CD4-positive, alpha-beta memory T cell (primary cell): ENCODE measurements around the gene SLCO3A1. TPM values are rescaled to one million over a fixed set of nuclear protein-coding genes. Genes with fewer than 3 reads are reported as not detected.
A peak's percentile ranks its signal among the peaks of the same experiment; 100 is the strongest.

Source experiments
- CTCF ChIA-PET: fragments of 350-600 bp; sonication (Branson Sonifier 250); formaldehyde crosslinking; loops from one replicate; lab custom pipeline; 2021; ENCODE audit warnings: inconsistent platforms; ENCODE audit not compliant: partially characterized antibody; lab: Charles Lee
- POLR2A ChIA-PET: fragments of 350-600 bp; sonication (Branson Sonifier 250); formaldehyde crosslinking; loops from one replicate; lab custom pipeline; 2021; ENCODE audit not compliant: partially characterized antibody; lab: Charles Lee
- DNase-seq, 5 donors: peaks; one replicate each; pipeline versions ENCODE4 v3.0.0 to v3.0.0-alpha.2; 2020 to 2022; ENCODE audit warnings: mixed read lengths in 1 of 5
- H3K27ac ChIP-seq: one replicate; pipeline ENCODE4 v1.7.0; 2013; ENCODE audit warnings: low read depth, low read length
- H3K27me3 ChIP-seq: 2 replicates; pipeline ENCODE4 v1.7.0; 2013; ENCODE audit warnings: mild to moderate bottlenecking, low read length, moderate library complexity; ENCODE audit not compliant: insufficient read depth
- H3K36me3 ChIP-seq: 2 replicates; pipeline ENCODE4 v1.7.0; 2013; ENCODE audit warnings: mild to moderate bottlenecking, low read length, moderate library complexity; ENCODE audit not compliant: insufficient read depth
- H3K4me1 ChIP-seq: 2 replicates; pipeline ENCODE4 v1.7.0; 2013; ENCODE audit warnings: mild to moderate bottlenecking, low read length, moderate library complexity; ENCODE audit not compliant: insufficient read depth
- H3K4me3 ChIP-seq, 2 donors: one replicate each; pipeline ENCODE4 v1.7.0; 2013; ENCODE audit warnings: low read length in 2 of 2, mild to moderate bottlenecking in 1 of 2
- H3K9me3 ChIP-seq, 2 donors: one replicate each; pipeline ENCODE4 v1.7.0; 2013; ENCODE audit warnings: low read length in 2 of 2, control low read depth in 1 of 2; ENCODE audit not compliant: control insufficient read depth in 1 of 2
- H3K27ac Mint-ChIP-seq, 7 donors: one replicate each; pipeline ENCODE4 v1.8.0; 2020 to 2021; ENCODE audit warnings: mixed read lengths in 7 of 7, mild to moderate bottlenecking in 6 of 7, inconsistent platforms in 3 of 7, moderate library complexity in 3 of 7
- H3K27me3 Mint-ChIP-seq, 2 donors: one replicate each; pipeline ENCODE4 v1.8.0; 2020 to 2021; ENCODE audit warnings: mixed read lengths in 2 of 2
- H3K36me3 Mint-ChIP-seq, 2 donors: one replicate each; pipeline ENCODE4 v1.8.0; 2020 to 2021; ENCODE audit warnings: mixed read lengths in 2 of 2, inconsistent platforms in 1 of 2, mild to moderate bottlenecking in 1 of 2
- H3K4me1 Mint-ChIP-seq, 4 donors: one replicate each; pipeline ENCODE4 v1.8.0; 2020 to 2021; ENCODE audit warnings: mixed read lengths in 4 of 4, mild to moderate bottlenecking in 1 of 4
- H3K4me3 Mint-ChIP-seq, 8 donors: one replicate each; pipeline ENCODE4 v1.8.0; 2020 to 2021; ENCODE audit warnings: mixed read lengths in 8 of 8, mild to moderate bottlenecking in 7 of 8, moderate library complexity in 6 of 8, inconsistent platforms in 3 of 8
- H3K9me3 Mint-ChIP-seq, 8 donors: one replicate each; pipeline ENCODE4 v1.8.0; 2020 to 2021; ENCODE audit warnings: mixed read lengths in 8 of 8, mild to moderate bottlenecking in 5 of 8, inconsistent platforms in 3 of 8, moderate library complexity in 1 of 8
- intact Hi-C: fragments of 100-400 bp; cut with micrococcal nuclease; formaldehyde crosslinking; loops from one replicate; pipeline ENCODE4 v1.15.1; 2023
- polyA plus RNA-seq, 2 donors: library from polyadenylated mRNA; unstranded; fragments of 300-500 nt; fragmentation: Illumina TruSeq; gene quantifications; one replicate each; pipeline ENCODE4 v1.2.3, GENCODE V29; 2021
- total RNA-seq, 2 experiments: library from RNA; stranded (reverse); gene quantifications; one replicate each; pipeline ENCODE4 v1.2.3, GENCODE V29; 2021

The SLCO3A1 gene
- total and polyA plus RNA-seq, 4 experiments from 2014 or later, result 30.9 to 61.3 (median 31.9) TPM

- POLR2A ChIA-PET, result no interaction called here
- intact Hi-C loops, result no loop called here
- Mint-ChIP-seq H3K36me3 (peaks cover 3 to 25% of the 10 kb centered on the region in 2 donors), H3K9me3 (peaks cover 0 to 2% (median 0%) of the 10 kb centered on the region in 8 donors), H3K4me1 (peaks cover 36 to 80% (median 45%) of the 10 kb centered on the region in 4 donors), H3K27ac (peak overlapping the region in 3 of 7 donors; percentile 20 to 69 (median 62)), H3K27me3 (no peaks in the 10 kb centered on the region), H3K4me3 (no peak overlapping the region)
- DNase-seq, result no peak
- peaks cover 5% of the 10 kb centered on the region for H3K4me1 ChIP-seq
- no peak overlapping the region for H3K27ac ChIP-seq
- no peaks in the 10 kb centered on the region for H3K27me3 ChIP-seq
- H3K9me3 ChIP-seq, result no peaks in the 10 kb centered on the region
- H3K4me3 ChIP-seq, result no peak overlapping the region
- CTCF ChIA-PET, result interaction anchor here (0.8 kb wide), 1 partner anchor 115 kb away, joined by 3 read pairs; no protein-coding TSS in a partner anchor
- no peaks in the 10 kb centered on the region for H3K36me3 ChIP-seq
Measured at GRCh38 chr15:91965501-91966193, 112.1 kb downstream of the SLCO3A1 start.

GRCh38 chr15:91966194-91966552 is 112.7 kb downstream of the SLCO3A1 start:
- peaks cover 5% of the 10 kb centered on the region for H3K4me1 ChIP-seq
- no peak overlapping the region for H3K4me3 Mint-ChIP-seq
- H3K27ac Mint-ChIP-seq, result peak overlapping the region in 2 of 7 donors; percentile 62 to 69
- no peaks in the 10 kb centered on the region for H3K9me3 ChIP-seq
- H3K36me3 Mint-ChIP-seq, result peaks cover 3 to 23% of the 10 kb centered on the region in 2 donors
- POLR2A ChIA-PET, result no interaction called here
- H3K27ac ChIP-seq, result no peak overlapping the region
- H3K9me3 Mint-ChIP-seq, result peaks cover 0 to 2% (median 0%) of the 10 kb centered on the region in 8 donors
- H3K36me3 ChIP-seq, result no peaks in the 10 kb centered on the region
- no peaks in the 10 kb centered on the region for H3K27me3 Mint-ChIP-seq
- intact Hi-C loops, result no loop called here
- no peak for DNase-seq
- H3K4me3 ChIP-seq, result no peak overlapping the region
- CTCF ChIA-PET, result interaction anchor here (0.8 kb wide), 1 partner anchor 116 kb away, joined by 3 read pairs; no protein-coding TSS in a partner anchor
- H3K27me3 ChIP-seq, result no peaks in the 10 kb centered on the region
- peaks cover 35 to 81% (median 45%) of the 10 kb centered on the region in 4 donors for H3K4me1 Mint-ChIP-seq

- POLR2A ChIA-PET, result no interaction called here
- CTCF ChIA-PET, result interaction anchor here (1.0 kb wide), 1 partner anchor 14 kb away, joined by 4 read pairs; no protein-coding TSS in a partner anchor
- Histone ChIP-seq H3K27me3 (no peaks in the 10 kb centered on the region), H3K4me3 (no peak overlapping the region), H3K36me3 (no peaks in the 10 kb centered on the region), H3K9me3 (no peaks in the 10 kb centered on the region), H3K4me1 (peaks cover 5% of the 10 kb centered on the region), H3K27ac (no peak overlapping the region)
- Mint-ChIP-seq H3K27me3 (no peaks in the 10 kb centered on the region), H3K36me3 (peaks cover 5 to 11% of the 10 kb centered on the region in 2 donors), H3K9me3 (peaks cover 0 to 4% (median 0%) of the 10 kb centered on the region in 8 donors), H3K27ac (peak overlapping the region in 1 of 7 donors; percentile 50), H3K4me1 (peaks cover 28 to 80% (median 44%) of the 10 kb centered on the region in 4 donors), H3K4me3 (peak overlapping the region in 1 of 8 donors; percentile 6)
- no peak for DNase-seq
- intact Hi-C loops, result no loop called here
Measured at GRCh38 chr15:91967935-91968606, 114.6 kb downstream of the SLCO3A1 start.

- peaks cover 31 to 81% (median 46%) of the 10 kb centered on the region in 4 donors for H3K4me1 Mint-ChIP-seq
Measured at GRCh38 chr15:91968610-91969009, 115.1 kb downstream of the SLCO3A1 start.

GRCh38 chr15:91970142-91970541 is 116.6 kb downstream of the SLCO3A1 start:
- no peak for DNase-seq
- no peaks in the 10 kb centered on the region for H3K27me3 Mint-ChIP-seq
- peaks cover 0 to 2% (median 0%) of the 10 kb centered on the region in 8 donors for H3K9me3 Mint-ChIP-seq
- Histone ChIP-seq H3K36me3 (no peaks in the 10 kb centered on the region), H3K4me1 (peaks cover 5% of the 10 kb centered on the region), H3K27me3 (no peaks in the 10 kb centered on the region), H3K27ac (no peak overlapping the region), H3K9me3 (no peaks in the 10 kb centered on the region), H3K4me3 (no peak overlapping the region)
- ChIA-PET CTCF (interaction anchor here (1.1 kb wide), 1 partner anchor 121 kb away, joined by 3 read pairs; no protein-coding TSS in a partner anchor), POLR2A (no interaction called here)
- intact Hi-C loops, result no loop called here
- H3K4me1 Mint-ChIP-seq, result peaks cover 25 to 81% (median 39%) of the 10 kb centered on the region in 4 donors
- no peak overlapping the region for H3K27ac Mint-ChIP-seq
- H3K4me3 Mint-ChIP-seq, result no peak overlapping the region
- peaks cover 0 to 2% of the 10 kb centered on the region in 2 donors for H3K36me3 Mint-ChIP-seq

More at GRCh38 chr15:91968610-91969009, 115.1 kb downstream of the SLCO3A1 start:
- DNase-seq, result no peak
- ChIA-PET CTCF (interaction anchor here (1.0 kb wide), 1 partner anchor 13 kb away, joined by 4 read pairs; no protein-coding TSS in a partner anchor), POLR2A (no interaction called here)
- H3K27ac ChIP-seq, result no peak overlapping the region
- Mint-ChIP-seq H3K27ac (no peak overlapping the region), H3K36me3 (peaks cover 2 to 8% of the 10 kb centered on the region in 2 donors), H3K4me3 (no peak overlapping the region), H3K9me3 (peaks cover 0 to 2% (median 0%) of the 10 kb centered on the region in 8 donors), H3K27me3 (no peaks in the 10 kb centered on the region)
- intact Hi-C loops, result no loop called here
- no peaks in the 10 kb centered on the region for H3K9me3 ChIP-seq
- peaks cover 5% of the 10 kb centered on the region for H3K4me1 ChIP-seq
- no peak overlapping the region for H3K4me3 ChIP-seq
- no peaks in the 10 kb centered on the region for H3K36me3 ChIP-seq
- H3K27me3 ChIP-seq, result no peaks in the 10 kb centered on the region

- Mint-ChIP-seq H3K27ac (peak overlapping the region in 1 of 7 donors; percentile 23), H3K4me3 (no peak overlapping the region), H3K36me3 (peaks cover 0 to 2% of the 10 kb centered on the region in 2 donors), H3K27me3 (no peaks in the 10 kb centered on the region), H3K4me1 (peaks cover 23 to 69% (median 32%) of the 10 kb centered on the region in 4 donors), H3K9me3 (peaks cover 0 to 16% (median 0%) of the 10 kb centered on the region in 8 donors)
- no peak for DNase-seq
- H3K4me1 ChIP-seq, result no peaks in the 10 kb centered on the region
- no peaks in the 10 kb centered on the region for H3K9me3 ChIP-seq
- H3K36me3 ChIP-seq, result no peaks in the 10 kb centered on the region
- intact Hi-C loops, result no loop called here
- no peaks in the 10 kb centered on the region for H3K27me3 ChIP-seq
- CTCF ChIA-PET, result no interaction called here
- H3K4me3 ChIP-seq, result no peak overlapping the region
- H3K27ac ChIP-seq, result no peak overlapping the region
- POLR2A ChIA-PET, result no interaction called here
Measured at GRCh38 chr15:91973481-91973880, 120.0 kb downstream of the SLCO3A1 start.

- no peak overlapping the region for H3K4me3 Mint-ChIP-seq
Measured at GRCh38 chr15:91974321-91974720, 120.8 kb downstream of the SLCO3A1 start.

More at GRCh38 chr15:91974321-91974720, 120.8 kb downstream of the SLCO3A1 start:
- intact Hi-C loops, result no loop called here
- Mint-ChIP-seq H3K36me3 (peaks cover 0 to 2% of the 10 kb centered on the region in 2 donors), H3K9me3 (peaks cover 0 to 16% (median 0%) of the 10 kb centered on the region in 8 donors), H3K27ac (peak overlapping the region in 4 of 7 donors; percentile 23 to 70 (median 46)), H3K27me3 (no peaks in the 10 kb centered on the region), H3K4me1 (peaks cover 22 to 69% (median 32%) of the 10 kb centered on the region in 4 donors)
- Histone ChIP-seq H3K4me3 (no peak overlapping the region), H3K36me3 (no peaks in the 10 kb centered on the region), H3K9me3 (no peaks in the 10 kb centered on the region), H3K27ac (no peak overlapping the region), H3K4me1 (no peaks in the 10 kb centered on the region), H3K27me3 (no peaks in the 10 kb centered on the region)
- DNase-seq, result no peak
- POLR2A ChIA-PET, result no interaction called here
- CTCF ChIA-PET, result no interaction called here
